HG02943 (cell line): ENCODE data around the gene RPSA.
"Not testable (repeated sequence)": the region's sequence is repeated elsewhere in the genome, so short reads cannot be mapped to it uniquely, and the experiment has no call there.

Source experiments
- ATAC-seq: cut with Tn5 transposase; IDR thresholded peaks from one replicate; pipeline ENCODE4 v1.9.1; 2021; ENCODE audit warnings: mild to moderate bottlenecking, low read depth, moderate library complexity; ENCODE audit not compliant: unreplicated experiment

The RPSA gene

GRCh38 chr3:39418556-39419225, 12.2 kb downstream of the RPSA start:
- ATAC-seq, result not testable (repeated sequence)

GRCh38 chr3:39419742-39420315, 13.3 kb downstream of the RPSA start:
- no peak for ATAC-seq

- ATAC-seq, result no peak
These were observed 14.0 kb downstream of the RPSA start for GRCh38 chr3:39420543-39420942.

- no peak for ATAC-seq
These were observed 17.0 kb downstream of the RPSA start for GRCh38 chr3:39423436-39423970.

GRCh38 chr3:39426312-39426711, 19.8 kb downstream of the RPSA start:
- ATAC-seq, result no peak

- ATAC-seq, result no peak
These were observed 21.0 kb downstream of the RPSA start for GRCh38 chr3:39427506-39427905.

- no peak for ATAC-seq
These were observed 22.3 kb downstream of the RPSA start for GRCh38 chr3:39428745-39429201.

GRCh38 chr3:39429466-39429865, 22.9 kb downstream of the RPSA start:
- no peak for ATAC-seq

GRCh38 chr3:39432342-39432741, 25.8 kb downstream of the RPSA start:
- ATAC-seq, result no peak

- no peak for ATAC-seq
These were observed 27.1 kb downstream of the RPSA start for GRCh38 chr3:39433642-39434041.

- ATAC-seq, result no peak
These were observed 28.1 kb downstream of the RPSA start for GRCh38 chr3:39434574-39434973.

GRCh38 chr3:39435006-39435748, 28.7 kb downstream of the RPSA start:
- ATAC-seq, result no peak

GRCh38 chr3:39438880-39439279, 32.4 kb downstream of the RPSA start:
- ATAC-seq, result no peak

- no peak for ATAC-seq
These were observed 33.8 kb downstream of the RPSA start for GRCh38 chr3:39440316-39440715.

- no peak for ATAC-seq
These were observed 37.0 kb downstream of the RPSA start for GRCh38 chr3:39443530-39443929.

GRCh38 chr3:39445927-39446326, 39.4 kb downstream of the RPSA start:
- ATAC-seq, result no peak

- ATAC-seq, result no peak
These were observed 39.9 kb downstream of the RPSA start for GRCh38 chr3:39446444-39446843.

- ATAC-seq, result no peak
These were observed 41.3 kb downstream of the RPSA start for GRCh38 chr3:39447637-39448483.

- no peak for ATAC-seq
These were observed 42.1 kb downstream of the RPSA start for GRCh38 chr3:39448506-39449233.

- ATAC-seq, result no peak
These were observed 43.3 kb downstream of the RPSA start for GRCh38 chr3:39449796-39450195.
